Keratinocyte (primary cell): ENCODE results near the gene FOXI1. TPM values are rescaled to one million over a fixed set of nuclear protein-coding genes. Genes with fewer than 3 reads are reported as not detected.

Source experiments
- DNase-seq: peaks from one replicate; pipeline ENCODE4 v3.0.0-alpha.2; 2011; ENCODE audit warnings: low read depth, missing footprints, low spot score
- FAIRE-seq: peaks from 2 replicates; lab custom pipeline; 2011; peaks lifted over from hg19 to GRCh38; lab: Jason Lieb, UNC
- H2AFZ ChIP-seq: 2 replicates; pipeline ENCODE4 v1.6.0; 2012; ENCODE audit warnings: low read length, control low read depth, inconsistent platforms; ENCODE audit not compliant: control insufficient read depth
- H3K27ac ChIP-seq: 2 replicates; pipeline ENCODE4 v1.5.1; 2011; ENCODE audit warnings: low read length; ENCODE audit not compliant: control insufficient read depth, insufficient read depth
- H3K27me3 ChIP-seq: 3 replicates; pipeline ENCODE4 v1.6.0; 2011; ENCODE audit warnings: low read length; ENCODE audit not compliant: control insufficient read depth, insufficient read depth; ENCODE audit errors: extremely low read depth
- H3K36me3 ChIP-seq, 2 experiments: 2 replicates in 1 of 2; 3 replicates in 1 of 2; pipeline ENCODE4 v1.5.1; 2011; ENCODE audit warnings: low read length in 2 of 2, mild to moderate bottlenecking in 1 of 2; ENCODE audit not compliant: control insufficient read depth in 2 of 2, insufficient read depth in 2 of 2; ENCODE audit errors: extremely low read depth in 1 of 2
- H3K4me1 ChIP-seq: 3 replicates; pipeline ENCODE4 v1.5.1; 2011; ENCODE audit warnings: low read length; ENCODE audit not compliant: control insufficient read depth, insufficient read depth; ENCODE audit errors: extremely low read depth
- H3K4me2 ChIP-seq: 3 replicates; pipeline ENCODE4 v1.6.0; 2011; ENCODE audit warnings: low read depth, low read length; ENCODE audit not compliant: control insufficient read depth, insufficient read depth; ENCODE audit errors: extremely low read depth
- H3K4me3 ChIP-seq, 3 experiments: fragments of 200-600 bp in 1 of 3; sonication (generic) in 1 of 3; 2 replicates in 2 of 3; 3 replicates in 1 of 3; pipeline ENCODE4 v1.5.1; 2011 to 2016; ENCODE audit warnings: low read length in 3 of 3, mild to moderate bottlenecking in 3 of 3, control low read depth in 2 of 3, inconsistent platforms in 1 of 3, low read depth in 1 of 3, mixed read lengths in 1 of 3, mixed run types in 1 of 3, moderate library complexity in 1 of 3; ENCODE audit not compliant: control insufficient read depth in 2 of 3, insufficient read depth in 2 of 3; ENCODE audit errors: extremely low read depth in 1 of 3
- H3K79me2 ChIP-seq: 2 replicates; pipeline ENCODE4 v1.6.0; 2012; ENCODE audit warnings: low read length; ENCODE audit not compliant: control insufficient read depth, insufficient read depth
- H3K9ac ChIP-seq: 3 replicates; pipeline ENCODE4 v1.6.0; 2011; ENCODE audit warnings: low read length; ENCODE audit not compliant: control insufficient read depth, insufficient read depth; ENCODE audit errors: extremely low read depth
- H3K9me1 ChIP-seq: 3 replicates; pipeline ENCODE4 v1.6.0; 2011; ENCODE audit warnings: low read length; ENCODE audit not compliant: control insufficient read depth, insufficient read depth; ENCODE audit errors: extremely low read depth
- H3K9me3 ChIP-seq: 2 replicates; pipeline ENCODE4 v1.5.1; 2012; ENCODE audit warnings: low read depth, low read length; ENCODE audit not compliant: control insufficient read depth
- H4K20me1 ChIP-seq: 3 replicates; pipeline ENCODE4 v1.6.0; 2011; ENCODE audit warnings: low read length; ENCODE audit not compliant: control insufficient read depth, insufficient read depth; ENCODE audit errors: extremely low read depth
- CTCF ChIP-seq, 3 experiments: IDR thresholded peaks in 1 of 3; conservative IDR thresholded peaks in 1 of 3; optimal IDR thresholded peaks in 1 of 3; 2 replicates in 2 of 3; 3 replicates in 1 of 3; pipeline versions ENCODE3 to v1.5.1; 2011; ENCODE audit warnings: low read length in 3 of 3, mild to moderate bottlenecking in 3 of 3, moderate library complexity in 2 of 3, control low read depth in 1 of 3, inconsistent platforms in 1 of 3; ENCODE audit not compliant: insufficient read depth in 2 of 3; ENCODE audit errors: extremely low read depth in 1 of 3
- EZH2 ChIP-seq: IDR thresholded peaks from one replicate; pipeline ENCODE4 v1.6.1; 2012; ENCODE audit warnings: inconsistent platforms, mild to moderate bottlenecking, low read length, moderate library complexity
- dilution Hi-C: fragments of 300-500 bp; cut with MboI; formaldehyde crosslinking; loops from one replicate; pipeline ENCODE4 v1.7.0; 2020; ENCODE audit warnings: low sequenced_read_pairs; ENCODE audit not compliant: extremely low pct_ligation_motif_present
- polyA plus RNA-seq, 5 experiments: library from polyadenylated mRNA; depleted of rRNA in 3 of 5; stranded (reverse) in 3 of 5; stranded (forward) in 1 of 5; unstranded in 1 of 5; fragments of >200 nt; gene quantifications; 1 replicate in 1 of 5; 2 replicates in 3 of 5; 3 replicates in 1 of 5; pipeline versions ENCODE4 v1.2.1 to v1.2.3, GENCODE V29; 2011 to 2012; ENCODE audit warnings: missing spikeins in 2 of 5, low read depth in 1 of 5, low replicate concordance in 1 of 5

The FOXI1 gene
- polyA plus RNA-seq, 1 donor (not counting 4 experiments of a cell fraction or from before 2014, with no cell fraction given): not detected

GRCh38 chr5:170071748-170072147 lies 33.9 kb upstream of the FOXI1 start:
- Histone ChIP-seq H3K9me1 (no peaks in the 10 kb centered on the region), H3K4me1 (no peaks in the 10 kb centered on the region), H3K4me2 (no peak overlapping the region), H3K36me3 (no peaks in the 10 kb centered on the region), H2AFZ (no peak overlapping the region), H4K20me1 (no peaks in the 10 kb centered on the region), H3K9ac (no peak overlapping the region), H3K27ac (no peak overlapping the region), H3K9me3 (no peaks in the 10 kb centered on the region), H3K4me3 (no peak overlapping the region), H3K79me2 (no peaks in the 10 kb centered on the region), H3K27me3 (no peaks in the 10 kb centered on the region)
- dilution Hi-C loops: no loop called here
- TF ChIP-seq CTCF (optimal IDR thresholded peaks at IDR 0.05 in 1 of 3, IDR thresholded peaks at IDR 0.05 in 1 of 3, conservative IDR thresholded peaks at IDR 0.05 in 1 of 3; ENCODE audit: extremely low read depth in 1 of 3, insufficient read depth in 2 of 3, low read length in 3 of 3) (no peak), EZH2 (no peak)
- DNase-seq (no peak), FAIRE-seq (no peak)

- Histone ChIP-seq H3K79me2 (no peaks in the 10 kb centered on the region), H3K9me3 (no peaks in the 10 kb centered on the region), H3K9me1 (no peaks in the 10 kb centered on the region), H3K9ac (no peak overlapping the region), H3K4me2 (no peak overlapping the region), H4K20me1 (no peaks in the 10 kb centered on the region), H2AFZ (no peak overlapping the region), H3K4me3 (no peak overlapping the region), H3K27me3 (no peaks in the 10 kb centered on the region), H3K4me1 (no peaks in the 10 kb centered on the region), H3K36me3 (no peaks in the 10 kb centered on the region), H3K27ac (no peak overlapping the region)
- DNase-seq: no peak
- dilution Hi-C loops: no loop called here
- no peak for FAIRE-seq
- no peak for TF ChIP-seq EZH2
Measured at GRCh38 chr5:170075696-170076095, 30.0 kb upstream of the FOXI1 start.

GRCh38 chr5:170076211-170076610 lies 29.5 kb upstream of the FOXI1 start:
- no peak for DNase-seq
- H3K9me1 ChIP-seq: no peaks in the 10 kb centered on the region
- H3K36me3 ChIP-seq: no peaks in the 10 kb centered on the region
- no peak for TF ChIP-seq CTCF (optimal IDR thresholded peaks at IDR 0.05 in 1 of 3, IDR thresholded peaks at IDR 0.05 in 1 of 3, conservative IDR thresholded peaks at IDR 0.05 in 1 of 3; ENCODE audit: extremely low read depth in 1 of 3, insufficient read depth in 2 of 3, low read length in 3 of 3)
- no peak for TF ChIP-seq EZH2
- no peak overlapping the region for H2AFZ ChIP-seq
- no peak overlapping the region for H3K27ac ChIP-seq
- no peaks in the 10 kb centered on the region for H3K79me2 ChIP-seq
- dilution Hi-C loops: no loop called here
- H3K4me3 ChIP-seq: no peak overlapping the region
- no peaks in the 10 kb centered on the region for H4K20me1 ChIP-seq
- H3K4me2 ChIP-seq: no peak overlapping the region
- H3K9ac ChIP-seq: no peak overlapping the region
- FAIRE-seq: no peak
- no peaks in the 10 kb centered on the region for H3K27me3 ChIP-seq
- no peaks in the 10 kb centered on the region for H3K4me1 ChIP-seq
- H3K9me3 ChIP-seq: no peaks in the 10 kb centered on the region
